ENCODE data around the gene CDKN2B-AS1.
A peak's percentile ranks its signal among the peaks of the same experiment; 100 is the strongest.

Gene CDKN2B-AS1

GRCh38 chr9:22030101-22030598 is 35.6 kb downstream of the CDKN2B-AS1 start:
- H3K4me1 ChIP-seq (ENCODE audit: control insufficient read depth in 2 of 2, insufficient read depth in 2 of 2, low read length in 2 of 2): no peaks in the 10 kb centered on the region
- no peak overlapping the region for H3K4me3 ChIP-seq (ENCODE audit: low read length in 2 of 2)
- no peaks in the 10 kb centered on the region for H3K36me3 ChIP-seq (ENCODE audit: control insufficient read depth in 2 of 2, insufficient read depth in 2 of 2, low read length in 2 of 2)
- H3K27me3 ChIP-seq (ENCODE audit: control insufficient read depth in 2 of 2, insufficient read depth in 2 of 2, low read length in 2 of 2): no peaks in the 10 kb centered on the region
- no peak overlapping the region for H3K27ac ChIP-seq (ENCODE audit: low read depth in 2 of 2, low read length in 2 of 2)
- no peaks in the 10 kb centered on the region for H3K9me3 ChIP-seq (ENCODE audit: control insufficient read depth in 2 of 2, low read length in 2 of 2)
- no peak overlapping the region for H3K9ac ChIP-seq (ENCODE audit: low read depth in 1 of 2, low read length in 2 of 2)

DNA sequence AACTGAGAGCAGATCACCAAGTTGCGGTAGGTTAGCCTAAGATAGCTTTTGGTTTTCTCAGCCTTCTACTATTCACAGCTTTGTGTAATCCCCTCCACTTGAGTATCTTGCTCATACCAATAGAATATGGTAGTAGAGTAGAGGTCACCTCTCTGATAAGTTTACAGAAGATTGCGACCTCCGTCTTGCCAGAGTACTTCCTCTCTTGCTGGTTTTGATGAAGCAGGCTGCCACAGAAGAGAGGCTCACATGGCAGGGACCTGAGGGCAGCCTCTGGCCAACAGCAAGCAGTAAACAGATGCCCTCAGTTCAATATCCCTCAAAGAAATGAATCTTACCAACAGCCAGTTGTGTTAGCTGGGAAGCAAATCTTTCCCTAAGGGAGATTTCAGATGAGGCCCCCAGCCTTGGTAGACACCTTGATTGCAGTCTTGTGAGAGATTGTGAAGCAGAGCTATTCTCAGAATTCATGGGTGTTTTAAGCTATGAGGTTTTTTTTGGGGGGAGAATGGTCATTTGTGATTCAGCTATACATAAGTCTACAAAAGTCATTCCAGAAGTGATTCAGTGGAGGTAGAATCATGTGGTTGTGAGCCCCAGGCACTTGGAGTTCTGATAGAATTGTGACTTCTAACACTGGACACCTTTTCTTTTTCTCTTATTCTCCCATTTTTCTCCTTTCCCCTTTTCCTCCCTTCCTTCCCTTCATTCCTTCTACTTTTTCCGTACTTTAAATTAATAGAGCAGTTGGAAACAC is 37.2 kb downstream of the CDKN2B-AS1 start:
- Histone ChIP-seq H3K27ac (ENCODE audit: low read depth in 2 of 2, low read length in 2 of 2) (no peak overlapping the region), H3K9me3 (ENCODE audit: control insufficient read depth in 2 of 2, low read length in 2 of 2) (no peaks in the 10 kb centered on the region), H3K36me3 (ENCODE audit: control insufficient read depth in 2 of 2, insufficient read depth in 2 of 2, low read length in 2 of 2) (no peaks in the 10 kb centered on the region), H3K9ac (ENCODE audit: low read depth in 1 of 2, low read length in 2 of 2) (no peak overlapping the region), H3K4me1 (ENCODE audit: control insufficient read depth in 2 of 2, insufficient read depth in 2 of 2, low read length in 2 of 2) (no peaks in the 10 kb centered on the region), H3K4me3 (ENCODE audit: low read length in 2 of 2) (no peak overlapping the region), H3K27me3 (ENCODE audit: control insufficient read depth in 2 of 2, insufficient read depth in 2 of 2, low read length in 2 of 2) (no peaks in the 10 kb centered on the region)

DNA sequence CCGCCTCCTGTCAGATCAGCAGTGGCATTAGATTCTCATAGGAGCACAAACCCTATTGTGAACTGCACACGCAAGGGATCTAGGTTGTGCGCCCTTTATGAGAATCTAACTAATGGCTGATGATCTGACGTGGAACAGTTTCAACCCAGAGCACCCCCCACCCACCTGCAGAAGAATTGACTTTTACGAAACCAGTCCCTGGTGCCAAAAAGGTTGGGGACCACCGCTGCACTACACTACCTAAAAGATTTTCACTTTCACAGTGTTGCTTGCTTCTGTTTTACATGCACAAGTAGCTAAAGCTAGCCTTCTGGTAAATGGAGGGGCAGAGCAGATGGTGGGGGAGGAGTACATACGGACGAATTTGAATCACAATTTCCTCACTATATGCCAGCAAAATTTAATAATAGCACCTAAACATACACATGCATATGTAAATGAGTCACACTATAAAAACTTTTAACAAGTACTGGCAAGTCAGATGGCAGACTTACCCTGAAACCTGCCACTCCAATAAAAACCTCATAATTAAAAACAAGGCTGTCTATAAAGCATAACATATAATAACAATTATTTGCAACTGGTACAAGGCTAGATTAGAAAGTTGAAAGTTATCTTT is 38.5 kb downstream of the CDKN2B-AS1 start:
- no peaks in the 10 kb centered on the region for H3K36me3 ChIP-seq (ENCODE audit: control insufficient read depth in 2 of 2, insufficient read depth in 2 of 2, low read length in 2 of 2)
- no peak overlapping the region for H3K27ac ChIP-seq (ENCODE audit: low read depth in 2 of 2, low read length in 2 of 2)
- no peaks in the 10 kb centered on the region for H3K9me3 ChIP-seq (ENCODE audit: control insufficient read depth in 2 of 2, low read length in 2 of 2)
- no peak overlapping the region for H3K9ac ChIP-seq (ENCODE audit: low read depth in 1 of 2, low read length in 2 of 2)
- H3K27me3 ChIP-seq (ENCODE audit: control insufficient read depth in 2 of 2, insufficient read depth in 2 of 2, low read length in 2 of 2): no peaks in the 10 kb centered on the region
- peaks cover 5% of the 10 kb centered on the region in 2 donors for H3K4me1 ChIP-seq (ENCODE audit: control insufficient read depth in 2 of 2, insufficient read depth in 2 of 2, low read length in 2 of 2)
- no peak overlapping the region for H3K4me3 ChIP-seq (ENCODE audit: low read length in 2 of 2)

GRCh38 chr9:22035591-22036011 is 41.0 kb downstream of the CDKN2B-AS1 start:
- peaks cover 17 to 22% of the 10 kb centered on the region in 2 donors for H3K4me1 ChIP-seq (ENCODE audit: control insufficient read depth in 2 of 2, insufficient read depth in 2 of 2, low read length in 2 of 2)
- H3K9ac ChIP-seq (ENCODE audit: low read depth in 1 of 2, low read length in 2 of 2): no peak overlapping the region
- H3K9me3 ChIP-seq (ENCODE audit: control insufficient read depth in 2 of 2, low read length in 2 of 2): no peaks in the 10 kb centered on the region
- no peak overlapping the region for H3K4me3 ChIP-seq (ENCODE audit: low read length in 2 of 2)
- H3K27me3 ChIP-seq (ENCODE audit: control insufficient read depth in 2 of 2, insufficient read depth in 2 of 2, low read length in 2 of 2): no peaks in the 10 kb centered on the region
- H3K36me3 ChIP-seq (ENCODE audit: control insufficient read depth in 2 of 2, insufficient read depth in 2 of 2, low read length in 2 of 2): no peaks in the 10 kb centered on the region
- H3K27ac ChIP-seq (ENCODE audit: low read depth in 2 of 2, low read length in 2 of 2): no peak overlapping the region

- Histone ChIP-seq H3K4me1 (ENCODE audit: control insufficient read depth in 2 of 2, insufficient read depth in 2 of 2, low read length in 2 of 2) (peaks cover 17 to 27% of the 10 kb centered on the region in 2 donors), H3K27ac (ENCODE audit: low read depth in 2 of 2, low read length in 2 of 2) (peak overlapping the region; percentile 13 to 58)
These were observed 42.5 kb downstream of the CDKN2B-AS1 start for GRCh38 chr9:22036866-22037626.

GRCh38 chr9:22037954-22038690 is 43.5 kb downstream of the CDKN2B-AS1 start:
- no peaks in the 10 kb centered on the region for H3K36me3 ChIP-seq (ENCODE audit: control insufficient read depth in 2 of 2, insufficient read depth in 2 of 2, low read length in 2 of 2)
- peak overlapping the region in 1 of 2 donors; percentile 58 for H3K27ac ChIP-seq (ENCODE audit: low read depth in 2 of 2, low read length in 2 of 2)
- no peaks in the 10 kb centered on the region for H3K27me3 ChIP-seq (ENCODE audit: control insufficient read depth in 2 of 2, insufficient read depth in 2 of 2, low read length in 2 of 2)
- no peak overlapping the region for H3K9ac ChIP-seq (ENCODE audit: low read depth in 1 of 2, low read length in 2 of 2)
- peaks cover 20 to 34% of the 10 kb centered on the region in 2 donors for H3K4me1 ChIP-seq (ENCODE audit: control insufficient read depth in 2 of 2, insufficient read depth in 2 of 2, low read length in 2 of 2)
- H3K9me3 ChIP-seq (ENCODE audit: control insufficient read depth in 2 of 2, low read length in 2 of 2): no peaks in the 10 kb centered on the region
- no peak overlapping the region for H3K4me3 ChIP-seq (ENCODE audit: low read length in 2 of 2)

More at GRCh38 chr9:22036866-22037626, 42.5 kb downstream of the CDKN2B-AS1 start:
- Histone ChIP-seq H3K9ac (ENCODE audit: low read depth in 1 of 2, low read length in 2 of 2) (no peak overlapping the region), H3K9me3 (ENCODE audit: control insufficient read depth in 2 of 2, low read length in 2 of 2) (no peaks in the 10 kb centered on the region), H3K4me3 (ENCODE audit: low read length in 2 of 2) (no peak overlapping the region), H3K36me3 (ENCODE audit: control insufficient read depth in 2 of 2, insufficient read depth in 2 of 2, low read length in 2 of 2) (no peaks in the 10 kb centered on the region), H3K27me3 (ENCODE audit: control insufficient read depth in 2 of 2, insufficient read depth in 2 of 2, low read length in 2 of 2) (no peaks in the 10 kb centered on the region)

DNA sequence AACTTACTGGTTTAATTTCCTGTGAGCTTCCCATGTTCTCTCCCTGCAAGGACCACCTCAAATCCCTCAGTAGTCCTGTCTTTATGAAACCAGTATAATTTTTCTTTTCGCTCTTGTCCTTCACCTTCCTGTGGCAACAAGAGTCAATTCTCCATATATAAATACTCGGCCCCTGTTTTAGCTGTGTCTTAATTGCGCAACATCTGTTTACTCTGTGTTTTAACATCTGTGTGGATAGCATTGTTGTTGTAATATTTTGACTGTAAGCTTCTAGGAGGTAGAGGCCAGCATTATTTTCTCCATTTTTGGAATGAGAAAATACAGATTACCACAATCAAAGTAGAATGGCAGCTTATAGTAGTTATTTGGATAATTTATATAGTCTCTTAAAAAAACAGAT is 44.7 kb downstream of the CDKN2B-AS1 start:
- Histone ChIP-seq H3K36me3 (ENCODE audit: control insufficient read depth in 2 of 2, insufficient read depth in 2 of 2, low read length in 2 of 2) (no peaks in the 10 kb centered on the region), H3K4me1 (ENCODE audit: control insufficient read depth in 2 of 2, insufficient read depth in 2 of 2, low read length in 2 of 2) (peaks cover 20 to 34% of the 10 kb centered on the region in 2 donors), H3K9ac (ENCODE audit: low read depth in 1 of 2, low read length in 2 of 2) (no peak overlapping the region), H3K27me3 (ENCODE audit: control insufficient read depth in 2 of 2, insufficient read depth in 2 of 2, low read length in 2 of 2) (no peaks in the 10 kb centered on the region), H3K4me3 (ENCODE audit: low read length in 2 of 2) (no peak overlapping the region), H3K9me3 (ENCODE audit: control insufficient read depth in 2 of 2, low read length in 2 of 2) (no peaks in the 10 kb centered on the region), H3K27ac (ENCODE audit: low read depth in 2 of 2, low read length in 2 of 2) (peak overlapping the region; percentile 59 to 88)

- H3K9me3 ChIP-seq (ENCODE audit: control insufficient read depth in 2 of 2, low read length in 2 of 2): no peaks in the 10 kb centered on the region
- peak overlapping the region in 1 of 2 donors; percentile 20 for H3K9ac ChIP-seq (ENCODE audit: low read depth in 1 of 2, low read length in 2 of 2)
- H3K27ac ChIP-seq (ENCODE audit: low read depth in 2 of 2, low read length in 2 of 2): peak overlapping the region; percentile 59 to 88
- peak overlapping the region; percentile 11 to 45 for H3K4me3 ChIP-seq (ENCODE audit: low read length in 2 of 2)
- no peaks in the 10 kb centered on the region for H3K27me3 ChIP-seq (ENCODE audit: control insufficient read depth in 2 of 2, insufficient read depth in 2 of 2, low read length in 2 of 2)
- H3K4me1 ChIP-seq (ENCODE audit: control insufficient read depth in 2 of 2, insufficient read depth in 2 of 2, low read length in 2 of 2): peaks cover 20 to 34% of the 10 kb centered on the region in 2 donors
- H3K36me3 ChIP-seq (ENCODE audit: control insufficient read depth in 2 of 2, insufficient read depth in 2 of 2, low read length in 2 of 2): no peaks in the 10 kb centered on the region
These were observed 46.2 kb downstream of the CDKN2B-AS1 start for GRCh38 chr9:22040760-22041159.

- Histone ChIP-seq H3K27ac (ENCODE audit: low read depth in 2 of 2, low read length in 2 of 2) (peak overlapping the region; percentile 59 to 88), H3K36me3 (ENCODE audit: control insufficient read depth in 2 of 2, insufficient read depth in 2 of 2, low read length in 2 of 2) (no peaks in the 10 kb centered on the region), H3K4me1 (ENCODE audit: control insufficient read depth in 2 of 2, insufficient read depth in 2 of 2, low read length in 2 of 2) (peaks cover 20 to 34% of the 10 kb centered on the region in 2 donors), H3K9me3 (ENCODE audit: control insufficient read depth in 2 of 2, low read length in 2 of 2) (no peaks in the 10 kb centered on the region), H3K9ac (ENCODE audit: low read depth in 1 of 2, low read length in 2 of 2) (peak overlapping the region in 1 of 2 donors; percentile 29), H3K4me3 (ENCODE audit: low read length in 2 of 2) (peak overlapping the region; percentile 11 to 45), H3K27me3 (ENCODE audit: control insufficient read depth in 2 of 2, insufficient read depth in 2 of 2, low read length in 2 of 2) (no peaks in the 10 kb centered on the region)
These were observed 46.8 kb downstream of the CDKN2B-AS1 start for GRCh38 chr9:22041344-22041743.
